UCSD-AML1 (cell line): ENCODE results near the gene YARS1.

Experiments used
- DNase-seq: peaks from one replicate; lab custom pipeline; 2025; ENCODE audit not compliant: unreplicated experiment; lab: John Stamatoyannopoulos, UW

Gene YARS1

GRCh38 chr1:32817159-32817814 is at the start of gene YARS1, which contains the start of gene S100PBP:
YARS1 (minus strand) TSS chr1:32817358; CDS start chr1:32817244, 114 bp downstream.
S100PBP (plus strand) TSS chr1:32817653; CDS start chr1:32826100, 8,447 bp downstream.
- peak; percentile 100 for DNase-seq

DNA sequence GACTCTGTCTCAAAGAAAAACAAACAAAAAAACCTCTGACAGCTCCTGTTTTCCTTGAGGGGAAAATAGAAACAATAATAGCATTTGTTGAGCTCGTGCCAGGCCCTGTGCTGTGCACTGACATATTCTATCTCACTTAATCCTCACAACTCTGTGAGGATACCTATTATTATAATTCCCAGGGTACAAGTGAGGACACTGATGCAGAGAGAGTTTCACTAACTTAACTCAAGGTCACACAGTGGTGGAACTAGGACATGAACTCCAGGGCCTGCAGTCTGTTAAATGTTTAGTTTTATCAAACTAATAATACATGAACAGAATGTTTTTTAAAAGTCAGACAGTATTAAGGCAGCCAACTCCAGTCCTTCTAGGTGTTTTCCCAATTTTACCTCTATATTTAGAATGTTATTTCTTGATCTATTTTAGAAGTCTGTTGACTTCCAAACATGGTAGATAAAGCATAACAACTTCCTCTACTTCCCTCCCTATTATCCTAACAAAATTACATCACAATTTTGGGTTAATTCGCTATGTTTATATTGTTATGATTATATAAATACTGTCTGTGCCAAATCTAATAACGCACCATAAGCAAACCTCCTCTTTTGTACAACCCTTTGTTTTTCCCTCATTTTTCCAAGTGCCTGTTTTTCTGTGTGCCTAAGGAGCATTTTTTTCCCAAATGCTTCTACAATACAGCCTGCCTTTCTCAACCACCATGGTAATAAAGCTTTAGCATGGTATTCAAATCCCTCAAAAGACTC is 48.7 kb upstream of the YARS1 start:
- no peak for DNase-seq

GRCh38 chr1:32864375-32865019 is 47.3 kb upstream of the YARS1 start:
- no peak for DNase-seq

GRCh38 chr1:32863881-32864245 is 46.7 kb upstream of the YARS1 start:
- DNase-seq, result no peak

- no peak for DNase-seq
These were observed 46.2 kb upstream of the YARS1 start for GRCh38 chr1:32863218-32863880.

DNA sequence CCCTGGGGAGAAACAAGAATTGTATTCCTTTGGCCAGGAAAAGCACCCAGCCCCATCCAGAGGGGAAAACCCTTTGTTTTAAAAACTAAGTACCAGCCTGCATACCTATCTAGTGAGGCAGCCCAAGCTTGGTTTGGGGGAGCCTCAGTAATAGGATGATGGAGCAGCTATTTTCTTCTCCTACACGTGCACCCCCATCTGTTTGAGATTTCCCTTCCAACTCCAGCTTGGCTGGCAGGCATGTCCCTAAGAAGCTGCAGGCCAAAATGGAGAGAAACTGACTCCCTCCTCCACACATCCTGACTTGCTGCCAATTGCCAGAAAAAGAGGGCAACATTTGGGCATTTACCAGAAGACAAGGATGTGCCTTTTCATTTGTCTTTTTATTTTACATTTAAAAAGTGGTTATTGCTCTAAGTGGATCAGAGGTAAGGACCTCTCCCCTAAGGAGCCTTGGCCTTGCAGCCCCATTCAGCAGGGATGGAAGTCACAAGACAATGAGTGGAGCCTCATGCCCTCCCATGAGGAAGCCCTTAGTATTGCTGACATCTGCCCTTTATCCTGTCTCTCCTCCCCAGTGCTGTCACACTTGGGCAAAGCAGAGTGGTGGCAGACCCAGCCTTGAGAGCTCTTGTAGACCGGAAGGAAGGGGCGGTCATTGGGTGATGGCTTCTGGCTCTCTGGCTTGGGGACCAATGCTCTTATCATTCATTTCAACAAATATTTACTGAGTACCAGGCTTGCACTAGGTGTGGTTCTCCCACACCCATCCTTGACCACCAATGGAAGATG is 44.9 kb upstream of the YARS1 start:
- no peak for DNase-seq

DNA sequence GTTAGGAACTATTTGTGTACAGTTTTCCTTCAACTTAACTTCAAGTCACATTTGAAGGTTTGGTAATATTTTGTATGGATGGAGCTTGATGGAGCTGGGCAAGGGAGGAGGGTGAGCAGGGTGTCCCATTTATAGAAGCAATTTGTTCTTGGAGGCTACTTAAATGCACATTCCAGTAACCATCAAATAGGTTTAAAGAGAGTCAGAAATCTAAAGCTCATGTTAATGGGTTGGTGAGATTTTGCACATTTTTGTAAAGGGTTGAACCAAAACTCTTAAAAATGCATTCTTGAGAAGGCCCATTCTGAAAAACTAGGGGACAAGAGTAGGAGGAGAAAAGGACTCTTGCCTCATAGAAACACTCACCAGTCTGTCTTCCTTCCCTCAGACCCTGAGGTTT is 43.4 kb upstream of the YARS1 start:
- DNase-seq, result no peak

DNA sequence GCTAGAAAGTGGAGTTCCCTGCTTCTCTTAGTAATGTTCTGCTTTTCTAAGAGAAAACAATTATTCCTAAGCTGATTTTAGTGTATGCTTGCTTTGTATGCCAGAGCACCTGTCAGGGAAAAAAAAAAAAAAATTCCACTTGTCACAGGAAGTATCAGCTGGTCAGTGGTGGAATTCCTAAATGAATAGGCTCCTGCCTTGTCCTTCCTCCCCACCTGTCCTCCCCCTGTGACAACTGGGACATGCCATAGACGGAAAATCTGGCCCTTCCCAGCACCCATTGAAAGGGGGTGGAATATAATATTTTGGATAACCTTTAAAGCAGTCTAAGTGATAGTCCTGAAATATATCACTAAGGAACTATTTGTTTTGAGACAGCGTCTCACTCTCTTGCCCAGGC is 42.8 kb upstream of the YARS1 start:
- no peak for DNase-seq

GRCh38 chr1:32858791-32859190 is 41.6 kb upstream of the YARS1 start:
- DNase-seq, result no peak

- DNase-seq, result no peak
These were observed 41.0 kb upstream of the YARS1 start for GRCh38 chr1:32858136-32858535.

GRCh38 chr1:32855861-32856617 is 38.9 kb upstream of the YARS1 start:
- DNase-seq, result no peak

DNA sequence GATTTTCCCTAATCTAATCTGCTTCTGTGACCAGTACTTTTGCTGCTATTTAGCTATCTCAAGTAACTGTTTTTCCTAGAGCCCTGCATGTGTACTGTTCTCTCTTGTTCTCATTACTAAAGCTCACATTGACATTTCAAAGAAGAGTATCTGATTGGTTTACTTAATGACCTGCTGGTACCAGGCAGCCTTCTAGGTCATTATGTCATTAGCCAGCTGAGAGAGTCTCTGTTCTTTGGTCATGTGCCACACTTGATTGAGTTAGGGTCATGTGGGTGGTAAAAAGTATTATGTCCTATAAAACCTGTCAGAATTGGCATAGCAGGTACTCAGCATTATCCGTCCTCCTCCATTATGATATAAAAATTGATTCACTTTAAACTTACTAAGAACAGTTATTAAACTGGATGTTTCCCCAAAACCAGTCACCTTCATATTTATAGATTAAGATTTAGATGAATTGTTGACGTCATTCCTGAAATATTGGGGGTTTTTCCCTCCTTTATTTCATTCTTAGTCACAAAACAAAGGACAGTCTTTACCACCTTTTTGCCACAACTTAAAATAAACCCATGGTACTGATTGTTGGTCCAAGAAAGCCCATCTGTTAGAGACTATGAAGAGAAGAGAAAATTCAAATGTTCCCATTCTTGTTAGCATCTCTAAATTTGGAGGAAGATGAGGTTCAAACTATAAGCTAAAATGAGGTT is 31.4 kb upstream of the YARS1 start:
- no peak for DNase-seq

- DNase-seq, result no peak
These were observed 14.7 kb upstream of the YARS1 start for GRCh38 chr1:32831878-32832277.

DNA sequence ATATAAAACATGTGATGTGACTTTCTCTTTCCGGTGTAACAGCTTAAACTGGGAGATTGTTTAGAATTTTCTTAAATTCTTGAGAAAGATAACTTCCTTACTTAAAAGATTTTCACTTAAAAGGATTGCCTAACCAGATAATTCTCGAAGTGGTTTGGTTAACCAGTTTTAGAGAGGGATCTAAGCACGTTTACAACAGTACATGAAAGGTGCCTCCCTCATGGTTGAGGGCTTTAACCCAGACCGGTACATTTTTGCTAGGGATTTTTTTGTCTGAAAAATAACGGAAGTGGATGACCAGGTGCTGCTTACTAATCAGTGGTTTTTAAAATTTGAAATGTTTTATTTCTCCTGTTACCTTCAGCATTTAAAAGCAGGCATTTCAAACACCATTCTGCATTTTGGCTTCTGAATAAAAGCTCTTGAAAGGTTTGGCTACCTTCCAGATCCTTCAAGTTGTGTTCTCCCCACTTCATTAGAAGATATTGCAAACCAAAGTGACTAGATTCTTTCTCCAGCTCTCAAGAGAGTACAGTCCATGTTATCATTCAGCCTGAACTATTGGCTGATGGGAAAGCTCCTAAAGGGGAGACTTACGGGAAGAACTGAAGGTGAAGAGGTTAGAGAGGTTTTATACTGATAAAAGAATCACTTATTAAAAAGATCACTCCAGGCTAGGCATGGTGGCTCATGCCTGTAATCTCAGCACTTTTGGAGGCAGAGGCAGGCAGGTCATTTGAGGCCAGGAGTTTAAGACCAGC is 13.1 kb upstream of the YARS1 start:
- no peak for DNase-seq

- DNase-seq, result no peak
These were observed 11.2 kb upstream of the YARS1 start for GRCh38 chr1:32828341-32828740.

DNA sequence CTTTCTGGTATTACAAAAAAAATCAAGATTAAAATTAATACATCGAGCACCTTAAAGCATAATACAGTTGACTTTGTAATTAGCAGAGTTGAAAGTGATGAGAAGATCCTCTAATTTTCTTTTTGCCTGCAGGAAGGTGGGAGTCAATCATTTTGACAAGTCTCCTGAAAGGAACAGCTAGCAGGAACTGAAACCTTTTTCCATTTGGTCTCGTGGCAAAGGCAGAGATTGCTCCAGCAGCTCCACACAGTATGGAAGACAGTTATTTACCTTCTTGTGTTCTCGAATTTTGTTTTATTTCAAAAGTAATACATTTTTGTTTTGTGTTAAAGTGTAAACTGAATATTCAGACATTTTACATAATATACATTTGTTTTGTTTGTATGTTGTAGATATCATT is 8.0 kb upstream of the YARS1 start:
- no peak for DNase-seq

- DNase-seq, result no peak
These were observed 1.8 kb upstream of the YARS1 start for GRCh38 chr1:32818804-32819541.
